HG03045 (cell line): Measurements from ENCODE around the gene SLC25A52.
"Not testable (repeated sequence)": the region's sequence is repeated elsewhere in the genome, so short reads cannot be mapped to it uniquely, and the experiment has no call there.

Experiments
- ATAC-seq: cut with Tn5 transposase; IDR thresholded peaks from one replicate; pipeline ENCODE4 v1.9.1; 2021; ENCODE audit warnings: mild to moderate bottlenecking, moderate library complexity; ENCODE audit not compliant: unreplicated experiment

Gene SLC25A52, protein sequence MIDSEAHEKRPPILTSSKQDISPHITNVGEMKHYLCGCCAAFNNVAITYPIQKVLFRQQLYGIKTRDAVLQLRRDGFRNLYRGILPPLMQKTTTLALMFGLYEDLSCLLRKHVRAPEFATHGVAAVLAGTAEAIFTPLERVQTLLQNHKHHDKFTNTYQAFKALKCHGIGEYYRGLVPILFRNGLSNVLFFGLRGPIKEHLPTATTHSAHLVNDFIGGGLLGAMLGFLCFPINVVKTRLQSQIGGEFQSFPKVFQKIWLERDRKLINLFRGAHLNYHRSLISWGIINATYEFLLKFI

GRCh38 chr18:31760695-31761094 is at the start of gene SLC25A52:
Gene SLC25A52, minus strand, starts transcription at chr18:31760880. Its CDS starts 219 bp downstream, at chr18:31760661.
- no peak for ATAC-seq

- ATAC-seq: not testable (repeated sequence)
Observed at GRCh38 chr18:31809049-31809448, 48.4 kb upstream of the SLC25A52 start.

GRCh38 chr18:31801078-31801477 is 40.4 kb upstream of the SLC25A52 start:
- ATAC-seq: no peak

DNA sequence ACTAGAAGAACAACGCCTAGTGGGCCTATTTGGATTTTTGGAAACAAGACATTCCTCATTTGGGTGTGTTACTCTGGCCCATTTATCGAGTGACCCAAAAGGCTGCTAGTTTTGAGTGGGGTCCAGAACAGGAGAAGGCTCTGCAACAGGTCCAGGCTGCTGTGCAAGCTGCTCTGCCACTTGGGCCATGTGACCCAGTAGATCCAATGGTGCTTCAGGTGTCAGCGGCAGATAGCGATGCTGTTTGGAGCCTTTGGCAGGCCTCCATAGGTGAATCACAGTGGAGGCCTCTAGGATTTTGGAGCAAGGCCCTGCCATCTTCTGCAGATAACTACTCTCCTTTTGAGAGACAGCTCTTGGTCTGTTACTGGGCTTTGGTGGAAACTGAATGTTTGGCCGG is 38.6 kb upstream of the SLC25A52 start:
- not testable (repeated sequence) for ATAC-seq

GRCh38 chr18:31798399-31798798 is 37.7 kb upstream of the SLC25A52 start:
- ATAC-seq: no peak

DNA sequence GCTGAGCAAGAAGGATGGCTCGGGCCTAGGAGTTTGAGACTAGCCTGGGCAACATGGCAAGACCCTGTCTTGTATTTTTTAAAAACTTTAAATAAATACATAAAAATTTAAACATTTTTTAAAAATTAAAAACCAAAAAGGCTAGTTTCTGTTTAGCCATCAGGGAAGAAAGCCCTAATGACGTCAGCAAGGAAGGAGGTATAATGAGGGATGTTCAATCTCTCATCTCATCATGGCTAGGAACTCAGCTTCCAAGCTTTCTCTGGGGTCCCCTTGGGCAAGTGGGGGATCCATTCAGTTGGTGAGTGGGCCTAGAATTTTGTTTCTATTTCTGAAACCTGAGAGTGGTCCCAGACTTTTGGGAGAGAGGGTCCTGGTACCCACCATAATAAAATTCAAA is 35.1 kb upstream of the SLC25A52 start:
- ATAC-seq: no peak

GRCh38 chr18:31793531-31793930 is 32.9 kb upstream of the SLC25A52 start:
- no peak for ATAC-seq

DNA sequence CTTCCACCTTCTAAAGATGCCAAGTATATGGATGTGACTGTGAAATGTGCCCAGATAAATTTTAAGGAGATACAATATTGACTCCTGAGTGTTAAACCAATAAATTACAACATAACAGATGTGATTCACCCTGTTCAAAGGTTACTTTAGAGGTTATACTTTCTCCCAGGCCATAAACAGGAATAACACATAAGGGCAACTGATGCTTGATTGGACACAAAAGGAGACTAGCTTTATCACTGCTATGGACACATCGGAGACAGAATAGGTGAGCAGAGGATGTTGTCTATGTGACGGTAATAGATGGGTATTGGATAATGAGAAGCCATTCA is 31.9 kb upstream of the SLC25A52 start:
- ATAC-seq: no peak

DNA sequence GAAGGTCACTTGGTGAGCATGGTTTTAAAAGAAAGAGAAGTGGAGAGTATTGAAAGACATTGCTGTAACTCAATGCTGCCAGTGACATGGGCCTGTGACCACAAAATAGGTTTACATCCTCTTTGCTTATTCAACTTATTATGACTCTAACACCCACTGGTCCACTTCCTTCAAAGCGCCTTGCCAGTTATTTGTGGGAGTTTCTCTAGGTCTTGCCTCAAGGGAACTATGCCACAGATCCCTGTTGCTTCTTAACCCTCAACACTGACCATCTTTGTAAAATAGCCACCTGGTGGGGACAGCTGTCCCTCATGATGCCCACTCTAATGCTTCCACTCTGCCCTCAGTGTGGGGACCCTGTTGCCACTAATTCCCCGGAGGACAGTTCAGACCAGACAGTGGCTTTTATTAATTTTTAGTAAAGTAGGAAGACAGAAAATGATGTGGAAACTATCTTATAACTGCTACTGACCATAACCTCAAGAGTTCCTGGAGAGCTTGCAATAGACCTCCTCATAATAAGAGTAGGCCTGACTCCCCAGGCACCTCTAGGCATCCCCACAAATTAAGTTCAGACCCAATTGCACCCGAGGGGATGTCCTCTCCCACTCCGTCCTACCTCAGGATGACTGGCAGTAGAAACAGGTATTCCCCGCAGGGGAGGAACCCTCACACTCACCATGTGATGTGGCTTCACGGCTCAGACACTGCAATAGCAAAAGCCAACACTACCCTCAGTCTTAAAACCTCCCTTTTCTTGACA is 31.3 kb upstream of the SLC25A52 start:
- ATAC-seq: peak; percentile 88

- no peak for ATAC-seq
Observed at GRCh38 chr18:31789409-31789808, 28.7 kb upstream of the SLC25A52 start.

- no peak for ATAC-seq
Observed at GRCh38 chr18:31783059-31783458, 22.4 kb upstream of the SLC25A52 start.

DNA sequence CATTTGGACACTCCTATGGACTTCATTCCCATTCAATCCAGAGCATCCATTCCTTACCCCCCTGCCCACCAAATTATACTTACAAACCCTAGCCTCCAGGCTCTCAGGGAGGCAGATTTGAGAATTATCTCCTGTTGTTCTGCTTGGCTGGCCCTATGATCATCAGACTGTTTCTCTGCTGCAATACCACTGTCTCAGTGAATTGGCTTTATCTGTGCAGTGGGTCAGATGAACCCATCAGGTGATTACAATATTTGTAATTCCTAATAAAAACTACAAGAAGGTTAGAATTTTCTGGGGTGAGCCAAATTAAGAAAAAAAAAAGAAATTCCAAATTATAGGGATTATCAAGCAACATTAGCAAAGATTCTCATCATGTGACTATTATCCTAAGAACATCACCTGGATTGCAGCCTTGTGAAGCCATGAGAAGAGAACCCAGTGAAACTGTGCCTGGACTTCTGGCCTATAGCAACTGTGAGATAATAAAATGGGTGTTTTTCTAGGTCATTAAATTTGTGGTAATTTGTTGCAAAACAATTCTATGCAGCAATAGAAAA is 17.8 kb upstream of the SLC25A52 start:
- no peak for ATAC-seq

GRCh38 chr18:31776093-31776492 is 15.4 kb upstream of the SLC25A52 start:
- ATAC-seq: no peak

DNA sequence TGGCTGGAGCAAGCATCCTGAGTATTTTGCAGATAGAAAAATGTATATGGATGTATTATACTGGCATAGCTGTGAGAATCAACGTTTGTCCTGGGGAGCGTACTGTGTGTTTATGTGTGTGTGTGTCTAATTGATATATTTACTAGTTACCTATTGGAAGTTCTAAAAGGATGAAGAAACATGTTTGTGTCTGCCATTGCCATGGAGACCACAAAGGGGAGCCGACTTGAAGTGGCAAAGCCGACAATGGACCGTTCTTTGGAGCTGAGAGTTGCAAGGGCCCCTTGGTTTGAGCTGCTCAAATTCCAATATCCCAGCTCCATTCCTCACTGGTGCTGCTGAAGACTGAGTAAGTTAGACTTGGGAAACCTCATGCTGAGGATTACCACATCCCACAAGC is 14.3 kb upstream of the SLC25A52 start:
- no peak for ATAC-seq

GRCh38 chr18:31774477-31774785 is 13.8 kb upstream of the SLC25A52 start:
- peak; percentile 77 for ATAC-seq

- peak; percentile 39 for ATAC-seq
Observed at GRCh38 chr18:31773774-31774476, 13.2 kb upstream of the SLC25A52 start.

DNA sequence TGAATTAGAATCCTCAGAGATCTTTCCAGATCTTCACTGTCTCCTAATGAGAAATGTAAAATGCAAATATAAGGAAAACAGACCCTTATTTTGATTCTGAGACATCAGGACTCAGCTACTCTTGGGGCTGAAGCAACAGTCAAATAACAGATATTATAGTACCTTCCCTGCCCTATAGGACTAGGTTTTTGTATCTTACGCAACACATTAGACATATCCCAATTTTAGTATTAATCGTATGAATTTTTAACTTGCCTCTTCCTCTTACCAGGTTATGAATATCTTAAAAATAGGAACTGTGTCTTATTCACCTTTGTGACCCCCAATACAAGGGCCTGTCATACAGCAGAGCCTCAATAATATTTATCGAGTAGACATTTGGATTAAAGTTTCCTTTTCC is 12.0 kb upstream of the SLC25A52 start:
- ATAC-seq: no peak

- ATAC-seq: no peak
Observed at GRCh38 chr18:31750273-31750672, 10.4 kb downstream of the SLC25A52 start.

GRCh38 chr18:31746396-31746795 is 14.3 kb downstream of the SLC25A52 start:
- ATAC-seq: no peak

DNA sequence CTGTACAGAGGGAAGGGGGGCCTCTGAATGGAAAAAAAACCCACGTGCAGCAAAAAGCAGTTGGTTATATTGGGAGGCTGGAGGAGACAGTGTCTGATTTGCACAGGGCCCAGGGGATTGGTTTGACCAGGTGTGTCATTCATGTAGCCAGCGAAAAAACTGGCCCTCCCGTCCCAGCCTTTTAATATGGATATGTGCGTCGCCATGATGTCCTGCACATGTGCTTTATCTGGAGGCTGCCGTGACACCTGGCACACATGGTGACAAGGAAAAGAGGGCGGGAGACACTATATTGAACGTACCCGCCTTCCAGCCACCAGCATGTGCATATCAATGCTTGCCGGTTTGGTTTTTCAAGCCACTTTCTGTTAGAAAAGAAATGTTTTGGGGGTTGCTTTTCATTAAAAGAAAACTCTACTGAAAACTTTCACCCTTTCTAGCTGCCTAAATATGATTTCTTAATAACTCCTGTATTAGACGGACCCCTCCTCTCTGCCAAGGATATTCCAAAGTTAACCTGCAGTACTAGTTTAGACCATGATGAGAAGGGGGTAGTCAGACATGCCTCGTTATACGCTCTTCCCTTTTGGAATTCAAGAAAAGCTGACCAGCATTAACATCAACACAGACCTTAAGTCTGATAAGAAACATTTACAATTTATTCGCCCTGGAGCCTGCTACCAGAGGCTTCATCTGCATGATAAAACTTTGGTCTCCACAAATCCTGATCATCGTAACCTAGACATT is 16.2 kb downstream of the SLC25A52 start:
- no peak for ATAC-seq

- ATAC-seq: not testable (repeated sequence)
Observed at GRCh38 chr18:31743600-31743999, 17.1 kb downstream of the SLC25A52 start.
